ENCODE measurements around the gene ARHGAP32. TPM values are rescaled to one million over a fixed set of nuclear protein-coding genes. Genes with fewer than 3 reads are reported as not detected.
A peak's percentile ranks its signal among the peaks of the same experiment; 100 is the strongest.

ARHGAP32 gene
- total RNA-seq, 1 experiment from 2014 or later = 27.8 TPM

- Histone ChIP-seq H3K79me2 (ENCODE audit: insufficient read depth, low read length) (no peaks in the 10 kb centered on the region), H3K4me3 (replicated peaks in 1 of 2; ENCODE audit: low read depth in 1 of 2, low read length in 2 of 2) (peak overlapping the region; percentile 22 to 44), H2AFZ (ENCODE audit: low read depth, low read length, poor library complexity, severe bottlenecking) (peak overlapping the region; percentile 36), H3K4me1 (ENCODE audit: control insufficient read depth in 1 of 2, insufficient read depth in 2 of 2, low read length in 2 of 2) (peaks cover 33% of the 10 kb centered on the region in 2 experiments), H4K20me1 (ENCODE audit: insufficient read depth) (no peaks in the 10 kb centered on the region), H3K9me3 (ENCODE audit: control insufficient read depth in 1 of 2, insufficient read depth in 1 of 2, low read depth in 1 of 2, low read length in 2 of 2) (no peaks in the 10 kb centered on the region), H3K27ac (ENCODE audit: low read depth, low read length) (peak overlapping the region; percentile 74), H3K4me2 (ENCODE audit: low read length) (peak overlapping the region; percentile 80), H3K9me2 (ENCODE audit: insufficient read depth) (no peaks in the 10 kb centered on the region), H3K36me3 (ENCODE audit: control insufficient read depth in 1 of 2, insufficient read depth in 2 of 2, low read length in 2 of 2) (no peaks in the 10 kb centered on the region), H3K9ac (ENCODE audit: low read length) (peak overlapping the region; percentile 51), H3K27me3 (ENCODE audit: insufficient read depth, low read length) (no peaks in the 10 kb centered on the region)
- TF ChIP-seq CTCF (IDR thresholded peaks at IDR 0.05 in 2 of 3, conservative IDR thresholded peaks at IDR 0.05 in 1 of 3; ENCODE audit: borderline replicate concordance in 1 of 3, insufficient read depth in 1 of 3, low read depth in 2 of 3, low read length in 2 of 3) = no peak
- peak; percentile 87 for TF ChIP-seq CBX3 (IDR thresholded peaks at IDR 0.05; ENCODE audit: low read depth)
- TF ChIP-seq ZNF274 (IDR thresholded peaks at IDR 0.05; ENCODE audit: low read depth, low read length) = no peak
- TF ChIP-seq RAD21 (IDR thresholded peaks at IDR 0.05; ENCODE audit: low read depth) = peak; percentile 19; the same call in 1 of the 2 replicates
- TF ChIP-seq EGR1 (IDR thresholded peaks at IDR 0.05; ENCODE audit: low read depth) = peak; percentile 58
- no peak for TF ChIP-seq TCF7L2 (IDR thresholded peaks at IDR 0.05; ENCODE audit: borderline replicate concordance, extremely low read depth, insufficient read depth, insufficient read length)
- peak; percentile 74 for TF ChIP-seq POLR2AphosphoS5 (IDR thresholded peaks at IDR 0.05; ENCODE audit: low read depth, low read length)
- TF ChIP-seq EZH2 (IDR thresholded peaks at IDR 0.05) = no peak
- TF ChIP-seq CEBPB (IDR thresholded peaks at IDR 0.05; ENCODE audit: low read depth) = peak; percentile 56; the same call in 1 of the 2 replicates
- TF ChIP-seq ELF1 (IDR thresholded peaks at IDR 0.05; ENCODE audit: borderline replicate concordance, low read depth) = peak; percentile 58
- peak; percentile 79 for TF ChIP-seq JUND (IDR thresholded peaks at IDR 0.05)
- no peak for TF ChIP-seq REST (IDR thresholded peaks at IDR 0.05; ENCODE audit: low read depth)
- TF ChIP-seq MAX (IDR thresholded peaks at IDR 0.05) = 0 out of 2 replicates have a peak, but pooled peaks have one; percentile 47
- peak; percentile 82 for TF ChIP-seq FOSL1 (IDR thresholded peaks at IDR 0.05; ENCODE audit: low read depth)
- no peak for TF ChIP-seq POLR2A (IDR thresholded peaks at IDR 0.05; ENCODE audit: borderline replicate concordance, extremely low read depth, insufficient read depth, insufficient read length)
- TF ChIP-seq YY1 (IDR thresholded peaks at IDR 0.05; ENCODE audit: extremely low read depth, insufficient replicate concordance, low read depth, low read length) = peak; percentile 24
- no peak; the same call in 1 of the 2 replicates for TF ChIP-seq SIN3A (IDR thresholded peaks at IDR 0.05; ENCODE audit: low read depth)
- TF ChIP-seq EZH2phosphoT487 (IDR thresholded peaks at IDR 0.05; ENCODE audit: borderline replicate concordance) = no peak
- peak; percentile 94 for TF ChIP-seq SP1 (IDR thresholded peaks at IDR 0.05; ENCODE audit: low read depth)
- TSS peak; percentile 78 for BruUV-seq (replicated peaks)
- intact Hi-C loops (cut with micrococcal nuclease) = no loop called here
- ChIA-PET CTCF (no interaction called here), RAD21 (ENCODE audit: low non-redundant PET in 1 of 2, low total read pairs in 2 of 2, uncharacterized antibody in 2 of 2, unreplicated experiment in 2 of 2) (no interaction called here), POLR2A (interaction anchor here (0.9 to 1.6 kb wide), 7 partner anchors 10 to 292 kb away, joined by 3 to 6 read pairs (median 3); no protein-coding TSS in a partner anchor)
- DNase-seq (ENCODE audit: low read depth, low spot score) (peak; percentile 82), ATAC-seq (peak; percentile 99)
Observed at GRCh38 chr11:129023968-129024676, 168.0 kb downstream of the ARHGAP32 start.
